Measurements from ENCODE around the gene STMN3.

DNA sequence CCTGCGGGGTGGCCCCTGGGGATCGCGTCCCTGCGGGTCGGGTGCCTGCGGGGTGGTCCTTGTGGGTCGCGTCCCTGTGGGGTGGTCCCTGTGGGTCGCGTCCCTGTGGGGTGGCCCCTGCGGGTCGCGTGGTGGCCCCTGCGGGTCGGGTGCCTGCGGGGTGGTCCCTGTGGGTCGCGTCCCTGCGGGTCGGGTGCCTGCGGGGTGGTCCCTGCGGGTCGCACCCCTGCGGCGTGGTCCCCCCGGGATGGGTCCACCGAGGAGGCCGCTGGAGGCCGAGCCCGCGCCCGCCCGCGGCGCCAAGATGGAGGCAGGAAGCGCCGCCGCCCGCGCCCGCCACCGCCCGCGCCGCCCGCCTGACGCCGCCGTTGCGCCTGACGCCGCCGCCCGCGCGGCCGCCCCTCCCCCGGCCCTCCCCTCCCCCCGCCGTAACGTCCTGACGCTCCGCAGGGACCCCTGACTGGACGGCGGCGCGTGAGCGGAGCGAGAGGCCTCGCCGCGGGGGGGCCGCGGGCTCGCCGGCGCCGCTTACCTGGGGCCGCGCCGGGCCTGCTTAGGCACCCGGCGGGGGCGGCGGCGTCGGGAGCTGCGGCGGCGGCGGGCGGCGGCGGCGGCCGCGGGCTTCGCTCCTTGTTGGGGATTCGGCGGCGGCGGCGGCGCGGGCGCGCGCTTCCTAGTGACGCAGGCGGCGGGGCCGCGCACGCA, 26.6 kb downstream of the STMN3 start, which contains the start of gene GMEB2:
- TF ChIP-seq, protein P1, sequence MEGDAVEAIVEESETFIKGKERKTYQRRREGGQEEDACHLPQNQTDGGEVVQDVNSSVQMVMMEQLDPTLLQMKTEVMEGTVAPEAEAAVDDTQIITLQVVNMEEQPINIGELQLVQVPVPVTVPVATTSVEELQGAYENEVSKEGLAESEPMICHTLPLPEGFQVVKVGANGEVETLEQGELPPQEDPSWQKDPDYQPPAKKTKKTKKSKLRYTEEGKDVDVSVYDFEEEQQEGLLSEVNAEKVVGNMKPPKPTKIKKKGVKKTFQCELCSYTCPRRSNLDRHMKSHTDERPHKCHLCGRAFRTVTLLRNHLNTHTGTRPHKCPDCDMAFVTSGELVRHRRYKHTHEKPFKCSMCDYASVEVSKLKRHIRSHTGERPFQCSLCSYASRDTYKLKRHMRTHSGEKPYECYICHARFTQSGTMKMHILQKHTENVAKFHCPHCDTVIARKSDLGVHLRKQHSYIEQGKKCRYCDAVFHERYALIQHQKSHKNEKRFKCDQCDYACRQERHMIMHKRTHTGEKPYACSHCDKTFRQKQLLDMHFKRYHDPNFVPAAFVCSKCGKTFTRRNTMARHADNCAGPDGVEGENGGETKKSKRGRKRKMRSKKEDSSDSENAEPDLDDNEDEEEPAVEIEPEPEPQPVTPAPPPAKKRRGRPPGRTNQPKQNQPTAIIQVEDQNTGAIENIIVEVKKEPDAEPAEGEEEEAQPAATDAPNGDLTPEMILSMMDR (IDR thresholded peaks at IDR 0.05), result no peak
- no peak for TF ChIP-seq ZFX (IDR thresholded peaks at IDR 0.05; ENCODE audit: borderline replicate concordance)
